B cell (primary cell): ENCODE results near the gene CHKA. TPM values are rescaled to one million over a fixed set of nuclear protein-coding genes. Genes with fewer than 3 reads are reported as not detected.

ENCODE experiments used
- ATAC-seq: fragments of 200-7000 bp; cut with Tn5 transposase; one replicate; pipeline ENCODE4 v1.10.0; 2021; ENCODE audit warnings: low read depth, mild to moderate bottlenecking, moderate number of reproducible peaks, moderate library complexity
- CTCF ChIA-PET: fragments of 350-600 bp; sonication (Branson Sonifier 250); formaldehyde crosslinking; loops from one replicate; lab custom pipeline; 2021; ENCODE audit warnings: antibody characterized with exemption, inconsistent platforms; lab: Charles Lee
- POLR2A ChIA-PET: fragments of 350-600 bp; sonication (Branson Sonifier 250); formaldehyde crosslinking; loops from one replicate; lab custom pipeline; 2021; ENCODE audit warnings: antibody characterized with exemption; lab: Charles Lee
- DNase-seq: peaks from one replicate; pipeline ENCODE4 v3.0.0; 2013
- H2AFZ ChIP-seq: 2 replicates; pipeline ENCODE4 v1.6.1; 2012; ENCODE audit warnings: mild to moderate bottlenecking, low read depth, low read length; ENCODE audit not compliant: insufficient read depth, poor library complexity, severe bottlenecking
- H3K27ac ChIP-seq, 2 donors: 1 replicate in 1 of 2; 2 replicates in 1 of 2; pipeline ENCODE4 v1.5.1; 2012 to 2013; ENCODE audit warnings: low read length in 2 of 2, mild to moderate bottlenecking in 2 of 2, moderate library complexity in 1 of 2
- H3K27me3 ChIP-seq, 4 experiments: fragments of 200-600 bp in 1 of 4; sonication (generic) in 1 of 4; replicated peaks in 1 of 4; 1 replicate in 2 of 4; 2 replicates in 2 of 4; pipeline versions ENCODE4 v1.6.1 to v1.7.0; 2013 to 2016; ENCODE audit warnings: low read length in 3 of 4, mild to moderate bottlenecking in 2 of 4, mixed read lengths in 1 of 4, moderate library complexity in 1 of 4; ENCODE audit not compliant: insufficient read depth in 4 of 4, control insufficient read depth in 3 of 4; ENCODE audit errors: control extremely low read depth in 1 of 4
- H3K36me3 ChIP-seq, 2 experiments: replicated peaks in 1 of 2; 1 replicate in 1 of 2; 2 replicates in 1 of 2; pipeline versions ENCODE4 v1.6.1 to v1.7.1; 2013; ENCODE audit warnings: low read length in 1 of 2; ENCODE audit not compliant: insufficient read depth in 2 of 2, control insufficient read depth in 1 of 2; ENCODE audit errors: control extremely low read depth in 1 of 2, extremely low read depth in 1 of 2
- H3K4me1 ChIP-seq, 2 donors: fragments of 200-600 bp in 1 of 2; sonication (generic) in 1 of 2; 1 replicate in 1 of 2; 2 replicates in 1 of 2; pipeline versions ENCODE4 v1.5.1 to v1.6.1; 2013 to 2017; ENCODE audit warnings: low read length in 2 of 2; ENCODE audit not compliant: control insufficient read depth in 2 of 2, insufficient read depth in 2 of 2
- H3K4me2 ChIP-seq: replicated peaks from 2 replicates; pipeline ENCODE3; 2012; ENCODE audit warnings: mild to moderate bottlenecking, low read depth, low read length; ENCODE audit not compliant: poor library complexity, severe bottlenecking
- H3K4me3 ChIP-seq, 5 experiments: fragments of 200-600 bp in 1 of 5; sonication (generic) in 1 of 5; 1 replicate in 3 of 5; 2 replicates in 2 of 5; pipeline versions ENCODE4 v1.5.1 to v1.7.0; 2011 to 2016; ENCODE audit warnings: low read length in 4 of 5, mild to moderate bottlenecking in 4 of 5, low read depth in 2 of 5, control low read depth in 1 of 5, moderate library complexity in 1 of 5; ENCODE audit not compliant: insufficient read depth in 1 of 5; ENCODE audit errors: control extremely low read depth in 1 of 5, extremely low read depth in 1 of 5
- H3K79me2 ChIP-seq: fragments of 200-600 bp; sonication (generic); one replicate; pipeline ENCODE4 v1.6.0; 2016; ENCODE audit warnings: low read length; ENCODE audit not compliant: control insufficient read depth, insufficient read depth
- H3K9ac ChIP-seq: fragments of 200-600 bp; sonication (generic); 2 replicates; pipeline ENCODE4 v1.6.1; 2017; ENCODE audit warnings: mild to moderate bottlenecking, low read length, moderate library complexity
- H3K9me3 ChIP-seq, 3 donors: one replicate each; pipeline versions ENCODE4 v1.6.1 to v1.7.1; 2013; ENCODE audit warnings: low read length in 2 of 3; ENCODE audit not compliant: control insufficient read depth in 2 of 3, insufficient read depth in 1 of 3; ENCODE audit errors: control extremely low read depth in 1 of 3
- H4K20me1 ChIP-seq: 2 replicates; pipeline ENCODE4 v1.6.0; 2012; ENCODE audit warnings: mild to moderate bottlenecking, low read length; ENCODE audit not compliant: insufficient read depth, control insufficient read depth, poor library complexity, severe bottlenecking
- H3K27ac Mint-ChIP-seq: one replicate; pipeline ENCODE4 v1.8.0; 2021; ENCODE audit warnings: mixed read lengths
- H3K27me3 Mint-ChIP-seq: one replicate; pipeline ENCODE4 v1.8.0; 2021; ENCODE audit warnings: mixed read lengths
- H3K4me1 Mint-ChIP-seq: one replicate; pipeline ENCODE4 v1.8.0; 2021; ENCODE audit warnings: mixed read lengths
- H3K4me3 Mint-ChIP-seq: one replicate; pipeline ENCODE4 v1.8.0; 2021; ENCODE audit warnings: mixed read lengths
- H3K9me3 Mint-ChIP-seq: one replicate; pipeline ENCODE4 v1.8.0; 2022; ENCODE audit warnings: mixed read lengths; ENCODE audit not compliant: insufficient read depth
- CTCF ChIP-seq: fragments of 200-600 bp; IDR thresholded peaks from one replicate; pipeline ENCODE4 v1.8.0; 2022; ENCODE audit warnings: antibody characterized with exemption, mild to moderate bottlenecking
- EZH2 ChIP-seq: IDR thresholded peaks from 2 replicates; pipeline ENCODE4 v1.6.1; 2012; ENCODE audit warnings: borderline replicate concordance, low read depth, mild to moderate bottlenecking, moderate library complexity, low read length; ENCODE audit not compliant: insufficient read depth, poor library complexity, severe bottlenecking
- WGBS: methylation state at CpG from one replicate; pipeline ENCODE4 v1.1.5; 2013; ENCODE audit warnings: missing lambda C conversion rate; ENCODE audit not compliant: insufficient coverage; 5-methylcytosine and 5-hydroxymethylcytosine counted together
- intact Hi-C: fragments of 100-400 bp; cut with micrococcal nuclease; formaldehyde crosslinking; loops from one replicate; pipeline ENCODE4 v1.10.0; 2022
- polyA plus RNA-seq: library from polyadenylated mRNA; depleted of rRNA; stranded (reverse); fragments of >200 nt; gene quantifications from 2 replicates; pipeline ENCODE4 v1.2.3, GENCODE V29; 2012
- total RNA-seq, 2 donors: library from RNA; stranded (reverse); fragments of 120-200 nt in 1 of 2; gene quantifications; 1 replicate in 1 of 2; 2 replicates in 1 of 2; pipeline versions ENCODE4 v1.2.3 to v1.2.4, GENCODE V29; 2013 to 2022

CHKA gene
- total and polyA plus RNA-seq, 2 donors (not counting 1 experiment from before 2014, with no cell fraction given), result 10.6 to 20.6 TPM

- Histone ChIP-seq H2AFZ (no peak overlapping the region), H4K20me1 (no peaks in the 10 kb centered on the region), H3K9ac (no peak overlapping the region), H3K27me3 (no peaks in the 10 kb centered on the region), H3K27ac (no peak overlapping the region), H3K4me3 (no peak overlapping the region), H3K36me3 (peaks cover 0 to 32% of the 10 kb centered on the region in 2 experiments), H3K79me2 (no peaks in the 10 kb centered on the region), H3K4me1 (no peaks in the 10 kb centered on the region), H3K4me2 (no peak overlapping the region), H3K9me3 (no peaks in the 10 kb centered on the region)
- ChIA-PET POLR2A (interaction anchor here (0.6 kb wide), 1 partner anchor 30 kb away, joined by 3 read pairs; no protein-coding TSS in a partner anchor), CTCF (no interaction called here)
- H3K27ac Mint-ChIP-seq, result no peak overlapping the region
- intact Hi-C loops, result no loop called here
- H3K4me3 Mint-ChIP-seq, result no peak overlapping the region
- H3K4me1 Mint-ChIP-seq, result no peaks in the 10 kb centered on the region
- no peaks in the 10 kb centered on the region for H3K9me3 Mint-ChIP-seq
- no peak for ATAC-seq
- TF ChIP-seq EZH2 (no peak), CTCF (no peak)
- WGBS, result 91% methylated on average over 9 of the region's 11 CpGs
- no peaks in the 10 kb centered on the region for H3K27me3 Mint-ChIP-seq
- DNase-seq, result no peak
Observed at GRCh38 chr11:68053981-68054812, 67.0 kb downstream of the CHKA start.

GRCh38 chr11:68053117-68053516, 68.1 kb downstream of the CHKA start:
- POLR2A ChIA-PET, result no interaction called here
- no peaks in the 10 kb centered on the region for H3K27me3 ChIP-seq

More at GRCh38 chr11:68053117-68053516, 68.1 kb downstream of the CHKA start:
- H3K36me3 ChIP-seq, result peaks cover 0 to 41% of the 10 kb centered on the region in 2 experiments
- H2AFZ ChIP-seq, result no peak overlapping the region
- no peak overlapping the region for H3K4me3 ChIP-seq
- no peak overlapping the region for H3K27ac ChIP-seq
- no peaks in the 10 kb centered on the region for H3K27me3 Mint-ChIP-seq
- intact Hi-C loops, result no loop called here
- no peaks in the 10 kb centered on the region for H4K20me1 ChIP-seq
- TF ChIP-seq EZH2, result no peak
- TF ChIP-seq CTCF, result no peak
- no peak overlapping the region for H3K9ac ChIP-seq
- no peaks in the 10 kb centered on the region for H3K79me2 ChIP-seq
- DNase-seq (no peak), ATAC-seq (no peak)
- no peak overlapping the region for H3K27ac Mint-ChIP-seq
- WGBS, result 86% methylated on average over 9 of the region's 9 CpGs
- no peaks in the 10 kb centered on the region for H3K9me3 Mint-ChIP-seq
- H3K4me2 ChIP-seq, result no peak overlapping the region
- H3K4me1 Mint-ChIP-seq, result no peaks in the 10 kb centered on the region
- H3K9me3 ChIP-seq, result no peaks in the 10 kb centered on the region
- no peaks in the 10 kb centered on the region for H3K4me1 ChIP-seq
- no peak overlapping the region for H3K4me3 Mint-ChIP-seq
- CTCF ChIA-PET, result no interaction called here
